ENCODE measurements around the gene METAP2. TPM values are rescaled to one million over a fixed set of nuclear protein-coding genes. Genes with fewer than 3 reads are reported as not detected.
A peak's percentile ranks its signal among the peaks of the same experiment; 100 is the strongest.
"Not testable (repeated sequence)": the region's sequence is repeated elsewhere in the genome, so short reads cannot be mapped to it uniquely, and the experiment has no call there.

The METAP2 gene
- total RNA-seq, 2 experiments from 2014 or later: 129 to 133 TPM

- peaks cover 34% of the 10 kb centered on the region for H3K4me1 Mint-ChIP-seq (ENCODE audit: low read depth)
- H3K27me3 Mint-ChIP-seq: no peaks in the 10 kb centered on the region
- ChIA-PET POLR2A (interaction anchor here (0.6 to 2.5 kb wide), 27 partner anchors 9 to 470 kb away, joined by 3 to 12 read pairs (median 4); partner anchors contain the start of genes FGD6, NDUFA12, NR2C1 and VEZT), CTCF (interaction anchor here (0.6 to 1.0 kb wide), 2 partner anchors 61 to 635 kb away, joined by 3 read pairs; no protein-coding TSS in a partner anchor)
- H3K36me3 Mint-ChIP-seq (ENCODE audit: low read depth): peaks cover 34% of the 10 kb centered on the region
- TF ChIP-seq CTCF (IDR thresholded peaks at IDR 0.05): no peak
- peak overlapping the region; percentile 99 for H3K27ac Mint-ChIP-seq
- ATAC-seq (peak; percentile 28), DNase-seq (peak; percentile 44)
- no peaks in the 10 kb centered on the region for H3K9me3 Mint-ChIP-seq
- peak overlapping the region; percentile 88 for H3K4me3 Mint-ChIP-seq
- intact Hi-C loops (cut with micrococcal nuclease): loop anchor here (5.0 kb wide), 1 partner anchor 256 kb away; the partner anchor contains the start of genes FGD6 and VEZT
Measured at GRCh38 chr12:95473231-95473883, 595 bp upstream of the METAP2 start.

GRCh38 chr12:95474660-95474958 is 657 bp downstream of the METAP2 start:
- Mint-ChIP-seq H3K27ac (peak overlapping the region; percentile 99), H3K4me1 (ENCODE audit: low read depth) (peaks cover 45% of the 10 kb centered on the region), H3K9me3 (no peaks in the 10 kb centered on the region), H3K27me3 (no peaks in the 10 kb centered on the region), H3K4me3 (peak overlapping the region; percentile 88), H3K36me3 (ENCODE audit: low read depth) (peaks cover 45% of the 10 kb centered on the region)
- intact Hi-C loops (cut with micrococcal nuclease): loop anchor here (5.0 kb wide), 1 partner anchor 257 kb away; the partner anchor contains the start of genes FGD6 and VEZT
- ATAC-seq (no peak), DNase-seq (no peak)
- TF ChIP-seq CTCF (IDR thresholded peaks at IDR 0.05): no peak
- CTCF ChIA-PET: no interaction called here
- POLR2A ChIA-PET: interaction anchor here (0.8 to 2.5 kb wide), 19 partner anchors 7 to 401 kb away, joined by 3 to 12 read pairs (median 4); partner anchors contain the start of genes FGD6, NR2C1 and VEZT

GRCh38 chr12:95480230-95480629 is 6.3 kb downstream of the METAP2 start:
- CTCF ChIA-PET: no interaction called here

GRCh38 chr12:95481072-95481471 is 7.1 kb downstream of the METAP2 start:
- no peak overlapping the region for H3K4me3 Mint-ChIP-seq
- no peak for DNase-seq
- peak overlapping the region; percentile 81 for H3K27ac Mint-ChIP-seq
- ChIA-PET POLR2A (interaction anchor here (1.9 kb wide), 1 partner anchor 7 kb away, joined by 11 read pairs; the partner anchor contains the start of gene METAP2), CTCF (no interaction called here)
- H3K36me3 Mint-ChIP-seq (ENCODE audit: low read depth): peaks cover 64% of the 10 kb centered on the region
- ATAC-seq: no peak
- intact Hi-C loops (cut with micrococcal nuclease): no loop called here
- H3K9me3 Mint-ChIP-seq: no peaks in the 10 kb centered on the region
- TF ChIP-seq CTCF (IDR thresholded peaks at IDR 0.05): no peak
- peaks cover 56% of the 10 kb centered on the region for H3K4me1 Mint-ChIP-seq (ENCODE audit: low read depth)
- no peaks in the 10 kb centered on the region for H3K27me3 Mint-ChIP-seq

More at GRCh38 chr12:95480230-95480629, 6.3 kb downstream of the METAP2 start:
- DNase-seq: no peak
- no peak for ATAC-seq
- intact Hi-C loops (cut with micrococcal nuclease): no loop called here
- H3K27me3 Mint-ChIP-seq: no peaks in the 10 kb centered on the region
- H3K36me3 Mint-ChIP-seq (ENCODE audit: low read depth): peaks cover 71% of the 10 kb centered on the region
- peak overlapping the region; percentile 31 for H3K4me3 Mint-ChIP-seq
- peaks cover 64% of the 10 kb centered on the region for H3K4me1 Mint-ChIP-seq (ENCODE audit: low read depth)
- no peaks in the 10 kb centered on the region for H3K9me3 Mint-ChIP-seq
- peak overlapping the region; percentile 81 for H3K27ac Mint-ChIP-seq
- TF ChIP-seq CTCF (IDR thresholded peaks at IDR 0.05): no peak
- POLR2A ChIA-PET: no interaction called here

- Mint-ChIP-seq H3K27ac (peak overlapping the region; percentile 81), H3K36me3 (ENCODE audit: low read depth) (peaks cover 63% of the 10 kb centered on the region), H3K4me3 (no peak overlapping the region), H3K4me1 (ENCODE audit: low read depth) (peaks cover 47% of the 10 kb centered on the region), H3K9me3 (no peaks in the 10 kb centered on the region), H3K27me3 (no peaks in the 10 kb centered on the region)
- ChIA-PET CTCF (interaction anchor here (0.9 kb wide), 1 partner anchor 53 kb away, joined by 4 read pairs; no protein-coding TSS in a partner anchor), POLR2A (interaction anchor here (0.7 to 1.9 kb wide), 3 partner anchors 8 to 367 kb away, joined by 3 to 11 read pairs (median 3); partner anchors contain the start of gene METAP2)
- TF ChIP-seq CTCF (IDR thresholded peaks at IDR 0.05): no peak
- DNase-seq (no peak), ATAC-seq (no peak)
- intact Hi-C loops (cut with micrococcal nuclease): no loop called here
Measured at GRCh38 chr12:95481888-95482287, 7.9 kb downstream of the METAP2 start.

GRCh38 chr12:95482564-95482963 is 8.6 kb downstream of the METAP2 start:
- peaks cover 46% of the 10 kb centered on the region for H3K4me1 Mint-ChIP-seq (ENCODE audit: low read depth)
- POLR2A ChIA-PET: interaction anchor here (0.7 to 1.9 kb wide), 4 partner anchors 9 to 367 kb away, joined by 3 to 11 read pairs (median 4); partner anchors contain the start of gene METAP2
- intact Hi-C loops (cut with micrococcal nuclease): not testable (repeated sequence)

More at GRCh38 chr12:95482564-95482963, 8.6 kb downstream of the METAP2 start:
- ATAC-seq, DNase-seq, H3K4me3 Mint-ChIP-seq, H3K9me3 Mint-ChIP-seq, H3K27me3 Mint-ChIP-seq: not testable (repeated sequence)
- Mint-ChIP-seq H3K36me3 (ENCODE audit: low read depth) (peaks cover 63% of the 10 kb centered on the region), H3K27ac (peak overlapping the region; percentile 43)
- CTCF ChIA-PET: interaction anchor here (0.9 kb wide), 1 partner anchor 52 kb away, joined by 4 read pairs; no protein-coding TSS in a partner anchor
